ENCODE data around the gene AGER.
A peak's percentile ranks its signal among the peaks of the same experiment; 100 is the strongest.

Gene AGER

GRCh38 chr6:32168350-32168749 lies 15.7 kb downstream of the AGER start:
- no peak for DNase-seq

DNA sequence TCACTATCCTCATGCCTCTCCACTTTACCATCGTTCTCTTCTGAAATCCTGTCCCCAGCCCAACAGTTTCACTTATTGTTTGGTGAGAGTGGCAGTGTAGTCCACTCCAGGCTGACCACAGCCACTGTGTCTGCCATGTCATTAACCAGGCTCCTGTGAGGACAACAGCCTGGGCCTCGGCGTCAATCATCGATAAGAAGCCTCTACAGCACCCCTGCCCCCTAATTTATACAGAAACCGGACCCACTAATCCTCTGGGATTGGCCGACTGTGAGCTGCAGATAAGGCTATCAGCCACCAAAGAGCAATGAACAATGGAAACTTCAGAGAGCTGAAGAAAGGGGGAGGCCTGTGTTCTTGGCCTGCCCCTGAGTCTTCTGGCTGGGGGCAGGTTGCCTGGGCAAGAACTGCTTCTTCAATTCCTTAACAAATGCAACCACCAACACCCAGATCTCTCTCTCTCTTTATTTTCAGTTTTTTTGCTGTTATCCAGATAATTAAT lies 16.2 kb downstream of the AGER start:
- no peak for DNase-seq

DNA sequence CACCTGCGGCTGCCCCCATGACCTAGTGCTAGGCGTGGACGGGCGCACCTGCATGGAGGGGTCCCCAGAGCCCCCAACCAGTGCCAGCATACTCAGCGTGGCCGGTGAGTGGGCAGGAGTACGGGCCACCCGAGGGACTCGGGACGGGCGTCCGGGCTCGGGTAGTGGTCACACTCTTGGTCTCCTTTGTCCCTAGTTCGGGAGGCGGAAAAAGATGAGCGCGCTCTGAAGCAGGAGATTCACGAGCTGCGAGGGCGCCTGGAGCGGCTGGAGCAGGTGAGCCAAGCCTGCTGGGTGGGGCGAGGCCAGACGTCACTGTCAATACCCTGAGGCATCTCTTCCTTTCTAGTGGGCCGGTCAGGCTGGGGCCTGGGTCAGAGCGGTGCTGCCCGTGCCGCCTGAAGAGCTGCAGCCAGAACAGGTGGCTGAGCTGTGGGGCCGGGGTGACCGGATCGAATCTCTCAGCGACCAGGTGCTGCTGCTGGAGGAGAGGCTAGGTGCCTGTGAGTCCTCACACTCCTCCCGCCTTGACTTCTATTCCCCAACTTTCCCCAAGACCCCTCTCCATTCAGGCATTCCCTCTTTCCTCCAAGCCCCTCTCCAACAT lies 16.8 kb downstream of the AGER start:
- no peak for DNase-seq

DNA sequence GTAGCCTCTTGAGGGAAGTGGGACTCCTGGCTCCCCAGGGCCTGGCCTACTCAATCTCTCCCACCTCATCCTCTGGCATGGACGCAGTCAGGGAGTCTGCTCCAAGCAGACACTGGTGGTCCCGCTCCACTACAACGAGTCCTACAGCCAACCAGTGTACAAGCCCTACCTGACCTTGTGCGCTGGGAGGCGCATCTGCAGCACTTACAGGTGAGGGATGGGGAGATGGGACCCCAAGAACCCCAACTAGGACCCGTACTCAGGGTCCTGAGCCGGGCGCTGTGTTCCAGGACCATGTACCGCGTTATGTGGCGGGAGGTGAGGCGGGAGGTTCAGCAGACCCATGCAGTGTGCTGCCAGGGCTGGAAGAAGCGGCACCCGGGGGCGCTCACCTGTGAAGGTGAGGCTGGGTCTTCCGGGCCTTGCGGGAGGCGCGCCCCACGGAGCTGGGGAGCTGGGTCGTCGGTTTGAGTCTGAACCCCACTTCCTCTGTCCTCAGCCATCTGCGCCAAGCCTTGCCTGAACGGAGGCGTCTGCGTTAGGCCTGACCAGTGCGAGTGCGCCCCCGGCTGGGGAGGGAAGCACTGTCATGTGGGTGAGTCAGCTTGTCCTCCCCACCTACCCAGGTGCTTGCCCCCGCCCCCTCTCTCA lies 17.5 kb downstream of the AGER start:
- DNase-seq = no peak

DNA sequence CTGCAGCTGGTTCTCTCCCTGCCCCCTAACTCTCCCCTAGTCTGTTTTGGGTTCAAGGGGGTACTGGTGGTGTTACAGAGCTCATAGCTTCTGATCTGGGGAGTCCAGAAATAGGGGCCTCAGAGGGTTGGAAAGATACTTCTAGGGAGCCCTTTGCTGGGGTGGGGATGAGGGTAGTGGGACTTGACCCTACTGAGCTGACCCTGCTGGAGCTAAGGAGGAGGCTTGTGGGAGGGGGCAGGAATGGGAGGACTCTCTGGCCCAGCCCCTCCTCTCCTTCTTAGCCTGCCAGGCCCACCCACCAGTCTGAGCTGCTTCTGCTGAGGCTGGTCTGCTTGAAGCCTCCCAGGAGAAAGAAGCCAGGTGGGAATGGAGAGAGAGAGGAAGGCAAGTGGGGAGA lies 19.8 kb downstream of the AGER start, which contains the start of gene EGFL8:
TSS of gene EGFL8 (plus strand) at position 301 of the 400 bp plus-strand sequence. CDS start 1,571 bp downstream, outside the sequence.
- DNase-seq = no peak

GRCh38 chr6:32163559-32164258 lies 20.3 kb downstream of the AGER start:
- DNase-seq = no peak

- no peak for DNase-seq
These were observed 26.0 kb downstream of the AGER start for GRCh38 chr6:32158052-32158451.

DNA sequence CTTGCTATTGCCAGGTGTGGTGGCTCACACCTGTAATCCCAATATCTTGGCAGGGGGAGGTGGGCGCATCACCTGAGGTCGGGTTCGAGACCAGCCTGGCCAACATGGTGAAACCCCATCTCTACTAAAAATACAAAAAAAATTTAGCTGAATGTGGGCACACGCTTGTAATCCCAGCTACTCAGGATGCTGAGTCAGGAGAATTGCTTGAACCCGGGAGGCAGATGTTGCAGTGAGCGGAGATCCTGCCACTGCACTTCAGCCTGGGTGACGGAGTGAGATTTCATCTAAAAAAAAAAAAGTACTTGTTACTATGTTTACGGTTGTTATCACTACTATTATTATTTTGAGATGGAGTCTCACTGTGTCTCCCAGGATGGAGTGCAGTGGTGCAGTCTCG lies 27.2 kb downstream of the AGER start:
- DNase-seq = no peak

- peak in 1 of 2 experiments; percentile 52 for DNase-seq
These were observed 29.4 kb downstream of the AGER start for GRCh38 chr6:32154514-32155161.

- DNase-seq = peak; percentile 31 to 83
These were observed 30.2 kb downstream of the AGER start, which contains the start of gene PPT2 for GRCh38 chr6:32153564-32154513. TSS of gene PPT2 (plus strand) at chr6:32154141. CDS start at chr6:32154595, 454 bp downstream.

DNA sequence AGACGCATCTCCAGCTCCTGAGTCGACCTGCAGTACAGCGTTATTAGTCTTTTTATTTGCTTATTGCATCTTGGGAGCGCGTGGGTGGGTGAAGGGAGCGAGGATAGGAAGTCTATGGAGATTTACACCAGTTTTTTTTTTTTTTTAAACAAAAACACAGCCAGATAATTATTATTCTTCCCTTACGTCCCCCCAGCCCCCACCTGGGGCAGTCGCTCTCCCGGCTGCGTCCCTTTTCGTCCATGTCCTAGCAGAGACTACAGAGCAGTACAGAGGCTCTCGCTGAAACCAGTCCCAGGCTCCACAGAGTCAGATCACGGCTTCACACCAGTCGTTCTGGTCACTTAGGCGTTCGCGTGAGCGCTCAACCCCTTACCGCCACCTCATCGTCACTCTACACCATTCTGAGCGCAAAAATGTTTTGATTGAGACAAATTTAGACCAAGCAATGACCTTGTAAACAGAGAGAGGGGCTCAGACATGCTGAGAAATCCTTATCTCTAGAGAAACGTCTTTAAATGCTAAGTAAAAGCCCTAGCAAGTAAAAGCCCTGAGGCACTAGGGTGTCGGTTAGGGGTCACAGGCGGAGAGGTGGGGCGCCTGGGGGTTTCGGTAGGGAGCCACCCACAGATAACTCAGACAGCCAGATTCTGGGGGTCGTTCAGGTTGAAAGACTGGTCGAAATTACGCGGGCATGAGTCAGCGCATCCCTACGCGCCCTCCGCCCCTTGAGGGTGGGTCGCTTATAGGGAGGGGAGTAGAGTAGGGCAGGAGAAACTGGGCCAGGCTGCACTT lies 31.1 kb downstream of the AGER start:
- DNase-seq = no peak

DNA sequence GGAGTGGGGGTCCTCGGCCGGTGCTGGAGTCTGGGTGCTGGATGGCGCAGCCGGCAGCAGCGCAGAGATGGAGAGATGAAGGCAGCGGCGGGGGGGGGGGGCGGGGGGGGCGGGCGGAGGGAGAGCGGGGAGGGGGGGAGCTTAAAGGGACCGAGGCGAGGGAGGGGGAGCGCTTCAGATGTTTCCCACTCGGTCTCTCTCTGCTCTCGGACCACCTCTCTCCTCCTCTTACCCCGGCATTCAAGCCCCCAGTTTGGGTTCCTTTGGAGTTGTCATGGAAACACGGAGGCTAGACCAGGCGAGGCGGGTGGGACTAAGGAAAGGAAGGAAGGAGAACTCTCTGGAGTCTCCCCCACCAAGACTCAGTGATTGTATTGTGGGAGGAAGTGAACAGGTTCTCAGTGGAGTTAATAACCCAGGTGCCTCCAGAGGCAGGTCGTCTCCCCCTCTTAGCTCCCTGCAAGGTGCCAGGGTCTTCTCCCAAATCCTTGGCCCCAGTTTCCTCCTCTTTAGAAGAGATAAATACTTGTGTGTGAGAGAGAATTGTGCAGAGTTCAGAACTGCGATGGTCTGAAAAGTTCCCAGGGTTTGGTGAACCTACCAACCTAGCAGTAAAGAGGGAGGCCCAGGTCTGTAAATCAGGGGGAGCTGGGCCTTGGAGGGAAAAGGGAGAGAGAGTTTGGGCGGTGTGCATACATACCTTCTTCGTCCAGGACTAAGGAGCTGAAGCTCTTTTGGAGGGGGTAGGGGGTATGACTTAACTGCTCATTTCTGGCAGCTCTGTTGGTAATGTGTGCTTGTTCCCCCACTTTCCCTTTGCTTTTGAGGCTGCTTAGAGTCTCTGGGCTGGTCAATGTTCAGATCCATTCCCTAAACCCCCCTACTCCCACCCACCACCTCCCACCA lies 31.9 kb downstream of the AGER start, which contains the start of gene PRRT1:
TSS of gene PRRT1 (minus strand) at position 77 of the 906 bp plus-strand sequence. CDS start 112 bp downstream, outside the sequence.
- DNase-seq = no peak

GRCh38 chr6:32151181-32151862 lies 32.7 kb downstream of the AGER start:
- DNase-seq = peak; percentile 66 to 79

DNA sequence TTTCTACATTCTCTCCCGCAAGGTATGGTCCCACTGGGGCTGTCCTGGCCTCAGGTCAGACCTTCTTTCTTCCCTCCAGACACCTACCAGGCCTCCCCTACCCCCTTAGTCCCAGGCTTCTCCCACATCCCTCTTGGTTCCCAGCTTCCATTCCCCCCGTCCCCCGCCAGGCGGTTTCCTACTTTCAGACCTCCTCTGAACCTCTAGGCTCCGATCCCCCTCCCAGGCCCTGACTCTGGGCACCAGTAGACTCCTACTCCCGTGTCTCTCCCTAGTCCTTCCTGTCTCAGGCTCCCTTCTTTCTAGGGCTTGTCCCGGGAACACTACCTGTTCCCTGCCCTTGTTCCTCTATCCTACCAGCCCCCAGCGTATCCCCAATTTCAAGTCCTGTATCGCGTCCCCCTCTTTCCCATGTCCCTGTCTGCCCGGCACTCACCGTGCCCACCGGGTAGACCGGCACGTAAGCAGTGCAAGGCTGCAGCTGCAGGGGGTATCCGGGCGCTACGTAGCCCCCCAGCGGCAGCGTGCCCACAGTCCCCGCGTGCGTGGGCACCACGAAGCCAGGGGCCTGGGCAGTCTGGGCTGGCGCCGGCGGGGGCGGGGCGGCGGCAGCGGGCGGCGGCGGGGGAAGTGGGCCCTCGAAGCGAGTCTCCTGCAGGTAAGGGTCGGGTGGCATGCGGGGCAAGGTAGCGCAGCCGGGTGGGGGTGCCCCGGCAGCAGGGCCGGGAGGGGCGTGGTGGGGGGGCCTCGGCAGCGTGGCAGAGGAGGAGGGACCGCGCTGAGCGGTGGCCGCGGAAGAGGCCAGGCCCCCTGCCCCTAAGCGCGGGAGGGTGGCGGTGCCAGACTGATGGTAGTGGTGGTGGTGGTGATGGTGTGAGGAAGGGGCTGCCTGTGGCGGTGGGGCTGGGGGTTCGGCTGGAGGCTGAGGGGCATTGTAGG lies 33.9 kb downstream of the AGER start:
- no peak for DNase-seq

DNA sequence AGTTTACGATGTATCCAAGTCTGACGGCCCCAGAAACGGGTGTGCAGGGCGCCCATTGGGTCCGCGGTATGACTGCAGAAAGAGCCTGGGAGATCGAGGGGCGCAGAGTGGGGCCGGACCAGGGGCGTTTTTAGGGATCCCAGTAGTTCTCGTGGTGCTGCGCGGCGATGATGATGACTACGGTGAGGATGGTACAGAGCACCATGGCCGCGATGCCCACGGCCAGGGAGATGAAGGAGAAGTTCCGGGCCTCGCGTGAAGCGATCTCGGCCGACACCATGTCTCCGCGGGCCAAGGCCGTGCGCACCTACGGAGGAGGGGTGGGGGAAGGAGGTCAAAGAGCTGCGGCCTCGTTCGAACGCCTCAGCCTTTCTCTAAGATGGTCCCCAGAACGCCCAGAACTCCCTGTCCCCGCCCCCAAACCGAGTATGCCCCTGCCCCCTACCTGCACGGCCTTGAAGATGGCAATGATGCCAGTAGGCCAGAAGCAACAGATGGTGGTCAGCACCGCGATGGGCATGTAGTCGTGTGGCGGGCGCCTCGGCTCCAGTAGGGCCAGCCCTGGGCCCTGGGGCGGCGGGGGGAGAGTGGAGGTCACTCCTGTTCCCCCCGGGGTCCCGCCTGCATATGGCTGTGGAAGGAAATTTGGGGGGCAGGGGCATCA lies 34.8 kb downstream of the AGER start:
- DNase-seq = no peak

DNA sequence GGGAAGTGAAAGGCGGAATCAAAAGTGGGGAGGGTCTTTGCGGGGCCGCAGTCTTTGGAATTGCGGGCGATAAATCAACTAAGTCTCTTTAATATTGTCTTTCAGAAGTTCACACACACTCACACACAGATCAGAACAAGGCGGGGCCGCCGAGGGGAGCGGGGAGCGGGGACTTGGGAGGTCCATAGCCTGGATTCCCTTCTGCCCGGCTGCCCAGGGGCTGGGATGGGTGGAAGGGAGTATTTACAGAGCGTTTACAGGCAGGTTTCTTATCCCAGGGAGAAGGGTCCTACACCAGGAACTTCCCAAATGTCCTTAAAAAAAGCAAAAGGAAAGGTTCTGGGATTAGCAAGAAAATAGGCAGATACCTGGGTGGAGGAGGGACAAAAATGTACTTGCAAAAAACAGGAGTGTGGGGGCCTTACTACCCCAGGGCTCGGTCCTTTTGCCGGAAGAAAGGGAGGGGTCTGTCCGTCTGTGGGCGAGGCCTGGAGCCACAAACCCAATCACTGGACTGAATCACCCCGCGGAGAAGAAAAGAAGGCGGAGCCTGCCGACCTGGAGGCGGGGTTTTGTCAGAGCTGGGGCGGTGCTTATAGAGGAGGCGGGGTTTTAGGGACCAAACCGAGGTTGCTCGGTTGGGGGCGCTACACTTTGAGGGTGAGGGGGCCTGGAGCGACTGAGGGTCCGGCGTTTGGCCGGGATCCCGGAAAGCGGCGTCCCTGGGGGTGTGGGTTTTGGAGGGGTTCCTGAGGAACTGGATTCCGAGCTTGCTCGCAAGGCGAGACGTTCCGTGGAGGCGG lies 35.6 kb downstream of the AGER start:
- no peak for DNase-seq
